Heart right ventricle (tissue), 16 donors: ENCODE results near the gene ADO. TPM values are rescaled to one million over a fixed set of nuclear protein-coding genes. Genes with fewer than 3 reads are reported as not detected.
A peak's percentile ranks its signal among the peaks of the same experiment; 100 is the strongest.
"Not testable (repeated sequence)": the region's sequence is repeated elsewhere in the genome, so short reads cannot be mapped to it uniquely, and the experiment has no call there.

ENCODE experiments used
- ATAC-seq, 8 donors: fragments of 200-7000 bp; cut with Tn5 transposase; one replicate each; pipeline ENCODE4 v1.9.1; 2020; ENCODE audit warnings: mild to moderate bottlenecking in 8 of 8, moderate library complexity in 8 of 8, moderate number of reproducible peaks in 1 of 8
- DNase-seq, 2 donors: peaks; one replicate each; pipeline ENCODE4 v3.0.0-alpha.2; 2020
- H3K27ac ChIP-seq, 10 donors: fragments of 200-600 bp; sonication (generic) in 2 of 10; one replicate each; pipeline versions ENCODE4 v1.5.0 to v1.8.0; 2020 to 2022; ENCODE audit warnings: mild to moderate bottlenecking in 3 of 10
- H3K27me3 ChIP-seq, 7 donors: fragments of 200-600 bp; one replicate each; pipeline ENCODE4 v1.8.0; 2021 to 2022; ENCODE audit warnings: mild to moderate bottlenecking in 2 of 7
- H3K36me3 ChIP-seq, 9 donors: fragments of 200-600 bp; sonication (generic) in 1 of 9; one replicate each; pipeline versions ENCODE4 v1.5.0 to v1.8.0; 2020 to 2022; ENCODE audit warnings: mild to moderate bottlenecking in 2 of 9
- H3K4me1 ChIP-seq, 9 donors: fragments of 200-600 bp; sonication (generic) in 1 of 9; one replicate each; pipeline versions ENCODE4 v1.5.0 to v1.8.0; 2020 to 2022; ENCODE audit warnings: mild to moderate bottlenecking in 4 of 9
- H3K4me3 ChIP-seq, 10 donors: fragments of 200-600 bp; sonication (generic) in 2 of 10; one replicate each; pipeline versions ENCODE4 v1.5.0 to v1.8.0; 2020 to 2022; ENCODE audit warnings: mild to moderate bottlenecking in 7 of 10, moderate library complexity in 2 of 10
- H3K9me3 ChIP-seq, 11 donors: fragments of 200-600 bp in 10 of 11; sonication (generic) in 2 of 11; one replicate each; pipeline versions ENCODE4 v1.5.0 to v1.8.0; 2013 to 2022; ENCODE audit warnings: mild to moderate bottlenecking in 2 of 11, control low read depth in 1 of 11, moderate library complexity in 1 of 11
- CTCF ChIP-seq, 9 donors: fragments of 200-600 bp; sonication (generic) in 2 of 9; IDR thresholded peaks; one replicate each; pipeline versions ENCODE4 v1.5.0 to v1.8.0; 2021 to 2022; ENCODE audit warnings: antibody characterized with exemption in 9 of 9, mild to moderate bottlenecking in 5 of 9, moderate library complexity in 1 of 9
- WGBS, 2 donors: extraction: QIAGEN DNeasy Blood & Tissue Kit; methylation state at CpG; one replicate each; pipeline ENCODE4 v1.1.7; 2013; ENCODE audit warnings: inconsistent platforms in 1 of 2; 5-methylcytosine and 5-hydroxymethylcytosine counted together
- intact Hi-C, 10 donors: fragments of 100-400 bp; cut with DNase I; formaldehyde crosslinking; loops; one replicate each; pipeline versions ENCODE4 v1.11.1 to v1.14.2; 2022
- polyA plus RNA-seq, 2 donors: library from polyadenylated mRNA; stranded (reverse); fragments of 200-250 nt; gene quantifications; one replicate each; pipeline ENCODE4 v1.2.3, GENCODE V29; 2013
- total RNA-seq, 10 donors: library from RNA; stranded (reverse); fragmentation: NEBNext Ultra II Directional in 3 of 10; extraction: Animal tissue kit (Norgen Biotek cat#: 25700) in 3 of 10; gene quantifications; one replicate each; pipeline versions ENCODE4 v1.2.1 to v1.2.4, GENCODE V29; 2021 to 2023
- donor health status: Arrhythmogenic right ventricular cardiomyopathy.
- donor health status: ischemic (EF 13 %, LVEDD 7.1; RV severe dilation, severe dysfunction).
- donor health status: healthy with polysubstance abuse.
- donor health status: DM: no; HTN: yes; CAD: no.
- donor health status: DM: no; HTN: no; CAD: no.
- donor health status: ischemic (EF 25% LVEDD 6.9; RV normal size, moderate dysfunction).
- donor health status: ischemic (EF 25% LVEDD 5.7; RV mildly dilated, moderate dysfunction).
- donor health status: healthy.
- donor health status: DM: yes; HTN: yes; CAD: no.
- donor health status: Ischemic cardiomyopathy.
- donor health status: ischemic (EF 35%, LVEDD 5.7; RV mildly dilated, moderate dysfunction).
- donor health status: nonischemic (EF 11% LVEDD 7.7; RV severe dilation, severe dysfunction).
- donor health status: DM: yes; HTN: yes; CAD: no.
- donor health status: PGD.
- donor health status: ischemic (EF 29% LVEDD 5.4; RV normal size, mild dysfunction).
- donor health status: nonischemic (EF 23%, LVEDD 6.1; RV moderate dilation, normal function).

Gene ADO
- total and polyA plus RNA-seq, 12 donors, result 5.1 to 21.0 (median 17.0) TPM

GRCh38 chr10:62772186-62772974 is 32.1 kb upstream of the ADO start:
- H3K36me3 ChIP-seq, result no peaks in the 10 kb centered on the region
- no peaks in the 10 kb centered on the region for H3K27me3 ChIP-seq
- H3K4me3 ChIP-seq, result no peak overlapping the region
- H3K4me1 ChIP-seq, result peaks cover 0 to 37% (median 19%) of the 10 kb centered on the region in 9 donors
- H3K27ac ChIP-seq, result peak overlapping the region in 4 of 10 donors; percentile 2 to 39 (median 16)
- intact Hi-C loops, result no loop called here
- no peak for TF ChIP-seq CTCF (IDR thresholded peaks at IDR 0.05)
- WGBS, 2 donors, result 30 to 48% methylated on average over 7 of the region's 7 CpGs
- ATAC-seq (peak in 6 of 8 donors; percentile 41 to 82 (median 63)), DNase-seq (no peak)
- peaks cover 0 to 5% (median 0%) of the 10 kb centered on the region in 11 donors for H3K9me3 ChIP-seq

- no peak for ATAC-seq
- intact Hi-C loops, result no loop called here
- Histone ChIP-seq H3K27me3 (no peaks in the 10 kb centered on the region), H3K27ac (no peak overlapping the region), H3K4me1 (peaks cover 0 to 12% (median 0%) of the 10 kb centered on the region in 9 donors), H3K36me3 (no peaks in the 10 kb centered on the region), H3K9me3 (peaks cover 0 to 5% (median 0%) of the 10 kb centered on the region in 11 donors), H3K4me3 (no peak overlapping the region)
- no peak for TF ChIP-seq CTCF (IDR thresholded peaks at IDR 0.05)
- 95 to 100% methylated on average over 2 of the region's 2 CpGs for WGBS, 2 donors
- no peak for DNase-seq
Measured at GRCh38 chr10:62778125-62778524, 26.4 kb upstream of the ADO start.

- H3K4me1 ChIP-seq, result peaks cover 0 to 12% (median 0%) of the 10 kb centered on the region in 9 donors
- H3K9me3 ChIP-seq, result peaks cover 0 to 7% (median 0%) of the 10 kb centered on the region in 11 donors
- ATAC-seq, result no peak
- no peak overlapping the region for H3K4me3 ChIP-seq
- WGBS, 2 donors, result 81 to 87% methylated on average over 5 of the region's 5 CpGs
- DNase-seq, result no peak
- no peaks in the 10 kb centered on the region for H3K36me3 ChIP-seq
- no peaks in the 10 kb centered on the region for H3K27me3 ChIP-seq
- intact Hi-C loops, result no loop called here
- no peak overlapping the region for H3K27ac ChIP-seq
- no peak for TF ChIP-seq CTCF (IDR thresholded peaks at IDR 0.05)
Measured at GRCh38 chr10:62779487-62780248, 24.9 kb upstream of the ADO start.

GRCh38 chr10:62784537-62784936 is 20.0 kb upstream of the ADO start:
- H3K4me3 ChIP-seq, H3K36me3 ChIP-seq, intact Hi-C loops, H3K27me3 ChIP-seq, DNase-seq, H3K27ac ChIP-seq, ATAC-seq: not testable (repeated sequence)
- Histone ChIP-seq H3K4me1 (peaks cover 0 to 11% (median 0%) of the 10 kb centered on the region in 9 donors), H3K9me3 (peaks cover 0 to 26% (median 0%) of the 10 kb centered on the region in 11 donors)
- 94 to 98% methylated on average over 3 of the region's 3 CpGs for WGBS, 2 donors

GRCh38 chr10:62788285-62788684 is 16.2 kb upstream of the ADO start:
- peak overlapping the region in 2 of 10 donors; percentile 1 to 60 for H3K27ac ChIP-seq
- peaks cover 0 to 26% (median 0%) of the 10 kb centered on the region in 11 donors for H3K9me3 ChIP-seq
- peaks cover 0 to 12% (median 0%) of the 10 kb centered on the region in 9 donors for H3K4me1 ChIP-seq
- ATAC-seq, intact Hi-C loops, H3K36me3 ChIP-seq, H3K27me3 ChIP-seq, DNase-seq, H3K4me3 ChIP-seq: not testable (repeated sequence)
- 87 to 90% methylated on average over 2 of the region's 2 CpGs for WGBS, 2 donors
